Ascending aorta (tissue), 2 donors: Measurements from ENCODE around the gene NPIPA5. TPM values are rescaled to one million over a fixed set of nuclear protein-coding genes. Genes with fewer than 3 reads are reported as not detected.
"Not testable (repeated sequence)": the region's sequence is repeated elsewhere in the genome, so short reads cannot be mapped to it uniquely, and the experiment has no call there.

ENCODE experiments used
- DNase-seq, 2 donors: peaks; one replicate each; pipeline ENCODE4 v3.0.0-alpha.2; 2019; ENCODE audit warnings: low spot score in 2 of 2
- H3K27ac ChIP-seq, 2 donors: fragments of 200-600 bp; sonication (generic); one replicate each; pipeline ENCODE4 v1.5.1; 2016 to 2017; ENCODE audit warnings: mild to moderate bottlenecking in 1 of 2
- H3K27me3 ChIP-seq: fragments of 200-600 bp; sonication (generic); one replicate; pipeline ENCODE4 v1.5.1; 2017
- H3K36me3 ChIP-seq, 2 donors: fragments of 200-600 bp; sonication (generic); one replicate each; pipeline ENCODE4 v1.5.1; 2016
- H3K4me1 ChIP-seq, 2 donors: fragments of 200-600 bp; sonication (generic); one replicate each; pipeline ENCODE4 v1.5.1; 2016 to 2017; ENCODE audit warnings: mild to moderate bottlenecking in 1 of 2
- H3K4me3 ChIP-seq, 2 donors: fragments of 200-600 bp; sonication (generic); one replicate each; pipeline ENCODE4 v1.5.1; 2016 to 2017; ENCODE audit warnings: mild to moderate bottlenecking in 1 of 2
- H3K9me3 ChIP-seq, 2 donors: fragments of 200-600 bp; sonication (generic); one replicate each; pipeline ENCODE4 v1.5.1; 2016
- intact Hi-C: fragments of 100-400 bp; cut with DNase I; formaldehyde crosslinking; loops from one replicate; pipeline ENCODE4 v1.15.1; 2023
- total RNA-seq: library from RNA; depleted of rRNA; stranded (reverse); fragments of >200 nt; gene quantifications from one replicate; pipeline ENCODE4 v1.1.0, GENCODE V29; 2016
- TF ChIP-seq, protein P1 (sequence below), 3 experiments: fragments of 200-600 bp in 2 of 3; fragments of 450-650 bp in 1 of 3; sonication (generic) in 2 of 3; IDR thresholded peaks; one replicate each; pipeline ENCODE4 v1.5.1; 2016 to 2019; ENCODE audit warnings: antibody characterized with exemption in 3 of 3, mild to moderate bottlenecking in 1 of 3, moderate library complexity in 1 of 3

NPIPA5 gene
- total RNA-seq, 1 donor from 2014 or later = not detected

- peak within 1 kb of the TSS; percentile 50 to 94 for H3K4me3 ChIP-seq
- H3K36me3 ChIP-seq, H3K27me3 ChIP-seq, intact Hi-C loops, H3K4me1 ChIP-seq, H3K9me3 ChIP-seq: not testable (repeated sequence)
- TF ChIP-seq, protein P1, sequence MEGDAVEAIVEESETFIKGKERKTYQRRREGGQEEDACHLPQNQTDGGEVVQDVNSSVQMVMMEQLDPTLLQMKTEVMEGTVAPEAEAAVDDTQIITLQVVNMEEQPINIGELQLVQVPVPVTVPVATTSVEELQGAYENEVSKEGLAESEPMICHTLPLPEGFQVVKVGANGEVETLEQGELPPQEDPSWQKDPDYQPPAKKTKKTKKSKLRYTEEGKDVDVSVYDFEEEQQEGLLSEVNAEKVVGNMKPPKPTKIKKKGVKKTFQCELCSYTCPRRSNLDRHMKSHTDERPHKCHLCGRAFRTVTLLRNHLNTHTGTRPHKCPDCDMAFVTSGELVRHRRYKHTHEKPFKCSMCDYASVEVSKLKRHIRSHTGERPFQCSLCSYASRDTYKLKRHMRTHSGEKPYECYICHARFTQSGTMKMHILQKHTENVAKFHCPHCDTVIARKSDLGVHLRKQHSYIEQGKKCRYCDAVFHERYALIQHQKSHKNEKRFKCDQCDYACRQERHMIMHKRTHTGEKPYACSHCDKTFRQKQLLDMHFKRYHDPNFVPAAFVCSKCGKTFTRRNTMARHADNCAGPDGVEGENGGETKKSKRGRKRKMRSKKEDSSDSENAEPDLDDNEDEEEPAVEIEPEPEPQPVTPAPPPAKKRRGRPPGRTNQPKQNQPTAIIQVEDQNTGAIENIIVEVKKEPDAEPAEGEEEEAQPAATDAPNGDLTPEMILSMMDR (IDR thresholded peaks at IDR 0.05) = peak in 1 of 3 experiments; percentile 9
- DNase-seq = peak in 1 of 2 donors; percentile 78
- H3K27ac ChIP-seq = peak within 1 kb of the TSS; percentile 55 to 69
Measured at GRCh38 chr16:15395631-15396508, 17.8 kb upstream of the NPIPA5 start, which contains the start of gene MPV17L. Gene MPV17L (plus strand): TSS chr16:15395754. CDS start chr16:15395898, 144 bp downstream.

GRCh38 chr16:15393025-15393424, 14.9 kb upstream of the NPIPA5 start:
- H3K4me1 ChIP-seq, intact Hi-C loops, H3K27me3 ChIP-seq, H3K36me3 ChIP-seq, H3K27ac ChIP-seq, H3K9me3 ChIP-seq, H3K4me3 ChIP-seq, DNase-seq: not testable (repeated sequence)

DNA sequence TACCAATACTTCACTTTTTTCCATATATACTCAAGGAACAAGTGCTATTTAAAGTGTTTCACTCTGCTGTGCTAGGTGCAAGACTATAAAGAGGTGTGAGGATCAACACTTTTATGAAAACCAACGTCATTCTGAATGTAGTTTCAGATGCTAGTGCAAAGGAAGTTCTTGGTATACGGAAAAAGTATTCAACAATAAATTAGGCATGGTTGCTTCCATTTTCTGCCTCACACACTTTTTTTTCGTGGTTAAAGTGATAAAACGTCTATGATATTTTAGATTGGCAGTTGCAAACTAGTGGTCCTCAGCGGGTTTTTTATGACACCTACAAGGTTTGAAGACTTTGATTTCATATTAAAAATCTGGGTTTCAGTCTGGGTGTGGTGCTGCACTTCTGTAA, 11.8 kb upstream of the NPIPA5 start:
- H3K36me3 ChIP-seq, intact Hi-C loops, H3K27me3 ChIP-seq, H3K9me3 ChIP-seq, H3K4me1 ChIP-seq, H3K4me3 ChIP-seq, H3K27ac ChIP-seq, DNase-seq: not testable (repeated sequence)

DNA sequence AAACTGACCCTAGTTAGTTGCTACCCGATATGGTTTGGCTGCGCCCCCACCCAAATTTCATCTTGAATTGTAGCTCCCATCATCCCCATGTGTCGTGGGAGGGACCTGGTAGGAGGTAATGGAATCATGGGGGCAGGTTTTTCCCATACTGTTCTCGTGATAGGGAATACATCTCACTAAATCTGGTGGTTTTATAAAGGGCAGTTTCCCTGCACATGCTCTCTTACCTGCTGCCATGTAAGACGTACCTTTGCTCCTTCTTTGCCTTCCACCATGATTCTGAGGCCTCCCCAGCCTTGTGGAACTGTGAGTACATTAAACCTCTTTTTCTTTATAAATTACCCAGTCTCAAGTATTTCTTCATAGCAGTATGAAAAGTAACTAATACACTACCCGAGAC, 10.0 kb upstream of the NPIPA5 start:
- H3K4me1 ChIP-seq, H3K36me3 ChIP-seq, H3K27ac ChIP-seq, H3K9me3 ChIP-seq, intact Hi-C loops, DNase-seq, H3K4me3 ChIP-seq, H3K27me3 ChIP-seq: not testable (repeated sequence)

GRCh38 chr16:15382810-15383209, 4.7 kb upstream of the NPIPA5 start:
- H3K27ac ChIP-seq, H3K4me1 ChIP-seq, H3K4me3 ChIP-seq, DNase-seq, H3K36me3 ChIP-seq, H3K9me3 ChIP-seq, intact Hi-C loops, H3K27me3 ChIP-seq: not testable (repeated sequence)

DNA sequence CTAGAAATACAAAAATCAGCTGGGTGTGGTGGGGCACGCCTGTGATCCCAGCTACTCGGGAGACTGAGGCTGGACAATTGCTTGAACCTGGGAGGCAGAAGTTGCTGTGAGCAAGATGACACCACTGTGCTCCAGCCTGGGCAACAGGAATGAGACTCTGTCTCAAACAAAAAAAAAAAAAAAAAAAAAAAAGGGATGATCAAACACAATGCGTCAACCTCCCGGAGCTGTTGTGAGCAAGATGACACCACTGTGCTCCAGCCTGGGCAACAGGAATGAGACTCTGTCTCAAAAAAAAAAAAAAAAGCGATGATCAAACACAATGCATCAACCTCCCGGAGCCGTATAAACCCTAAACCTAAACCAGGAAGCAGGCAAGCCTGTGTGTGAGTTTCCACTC, 20.6 kb downstream of the NPIPA5 start:
- H3K9me3 ChIP-seq, H3K4me3 ChIP-seq, H3K36me3 ChIP-seq, H3K27ac ChIP-seq, H3K27me3 ChIP-seq, intact Hi-C loops, H3K4me1 ChIP-seq, DNase-seq: not testable (repeated sequence)

DNA sequence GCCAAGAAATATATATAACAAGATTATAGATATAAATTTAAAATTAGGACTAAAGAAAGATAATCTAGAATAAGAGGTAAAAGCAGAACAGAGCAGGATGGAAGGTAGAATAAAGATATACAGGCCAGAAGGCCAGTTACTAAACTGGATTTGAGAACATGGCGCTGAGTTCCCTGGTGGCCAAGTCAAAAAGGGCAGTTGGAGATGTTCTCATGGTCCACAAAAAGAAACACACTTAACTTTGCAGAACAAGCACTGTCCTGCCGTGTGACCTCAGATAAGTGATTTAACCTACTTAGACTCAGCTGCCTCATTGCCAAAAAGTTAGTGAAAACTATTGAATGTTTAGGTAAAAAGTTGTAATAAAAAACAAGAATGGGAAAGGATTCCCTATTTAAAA, 23.2 kb downstream of the NPIPA5 start:
- intact Hi-C loops, H3K36me3 ChIP-seq, H3K27ac ChIP-seq, DNase-seq, H3K9me3 ChIP-seq, H3K4me1 ChIP-seq, H3K4me3 ChIP-seq, H3K27me3 ChIP-seq: not testable (repeated sequence)

DNA sequence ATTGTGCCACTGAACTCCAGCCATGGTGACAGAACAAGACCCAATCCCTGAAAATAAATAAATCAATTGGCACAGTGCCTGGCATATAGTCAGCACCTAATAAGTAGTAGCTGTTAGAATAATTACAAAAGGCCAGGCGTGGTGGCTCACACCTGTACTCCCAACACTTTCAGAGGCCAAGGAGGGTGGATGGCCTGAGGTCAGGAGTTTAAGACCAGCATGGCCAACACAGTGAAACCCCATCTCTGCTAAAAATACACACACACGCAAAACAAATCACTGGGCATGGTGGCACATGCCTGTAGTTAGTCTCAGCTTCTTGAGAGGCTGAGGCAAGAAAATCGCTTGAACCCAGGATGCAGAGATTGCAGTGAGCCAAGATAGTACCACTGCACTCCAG, 25.2 kb downstream of the NPIPA5 start:
- H3K27me3 ChIP-seq, H3K9me3 ChIP-seq, H3K4me3 ChIP-seq, H3K4me1 ChIP-seq, DNase-seq, intact Hi-C loops, H3K27ac ChIP-seq, H3K36me3 ChIP-seq: not testable (repeated sequence)

DNA sequence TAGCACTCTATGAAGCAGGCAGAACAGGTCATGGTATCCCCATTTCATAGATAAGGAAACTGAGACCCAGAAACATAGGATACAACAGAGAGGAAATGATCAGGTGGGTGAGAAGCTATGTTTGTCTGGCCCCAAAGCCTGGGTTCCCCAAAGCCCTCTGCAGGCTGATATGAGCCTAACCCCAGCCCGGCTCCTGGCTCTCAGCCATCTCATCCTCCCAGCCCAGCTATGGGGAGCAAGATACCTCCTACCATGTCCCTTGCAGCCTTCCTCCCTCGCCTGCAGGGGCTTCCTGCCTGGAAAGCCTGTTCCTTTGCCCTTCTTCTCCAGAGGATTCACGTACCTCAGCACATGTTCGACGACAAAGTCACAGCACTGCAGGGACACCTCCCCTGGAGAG, 26.3 kb downstream of the NPIPA5 start:
- DNase-seq, intact Hi-C loops, H3K27me3 ChIP-seq, H3K36me3 ChIP-seq, H3K9me3 ChIP-seq, H3K27ac ChIP-seq, H3K4me3 ChIP-seq, H3K4me1 ChIP-seq: not testable (repeated sequence)

DNA sequence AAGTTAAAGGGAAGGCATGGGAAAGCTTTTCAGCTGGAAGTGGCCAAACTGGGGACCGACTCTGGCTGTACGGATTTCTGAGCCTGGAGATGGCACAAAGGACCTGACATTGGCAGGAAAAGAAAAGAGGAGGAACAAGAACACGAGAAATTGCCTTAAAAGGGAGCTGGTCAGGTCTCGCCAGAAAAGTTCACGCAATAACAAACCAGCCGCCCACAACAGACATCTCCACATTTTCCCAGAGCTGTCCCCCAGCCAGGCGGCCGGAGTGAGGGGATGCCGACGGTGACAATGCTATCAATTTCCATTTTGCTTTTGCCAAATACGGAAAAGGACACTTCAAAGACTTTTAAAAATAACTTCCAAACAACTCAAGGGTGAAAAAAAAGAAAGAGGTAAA, 26.8 kb downstream of the NPIPA5 start:
- H3K4me3 ChIP-seq = peak overlapping the region in 1 of 2 donors; percentile 38
- H3K27me3 ChIP-seq, intact Hi-C loops, DNase-seq, H3K27ac ChIP-seq, H3K4me1 ChIP-seq, H3K36me3 ChIP-seq, H3K9me3 ChIP-seq: not testable (repeated sequence)

DNA sequence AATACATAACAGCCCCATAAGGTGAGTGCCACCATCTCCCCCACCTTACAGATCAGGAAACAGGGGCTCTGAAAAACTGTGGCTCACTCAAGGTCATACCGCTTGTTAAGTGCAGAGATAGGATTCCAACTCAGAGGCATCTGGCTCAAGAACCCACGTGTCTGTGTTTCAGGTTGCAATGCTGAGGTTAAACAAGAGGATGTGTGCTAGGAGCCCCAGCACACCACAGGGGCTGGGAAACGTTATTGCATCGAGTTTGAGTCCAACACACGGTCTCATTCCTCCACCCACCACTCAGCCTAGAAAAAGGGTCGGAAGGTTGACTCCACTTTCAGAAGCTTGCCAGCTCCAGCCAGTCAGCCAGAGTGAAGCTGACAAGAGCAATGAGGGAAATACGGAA, 29.4 kb downstream of the NPIPA5 start:
- not testable (repeated sequence) for H3K4me3 ChIP-seq

GRCh38 chr16:15342337-15342736, 35.8 kb downstream of the NPIPA5 start:
- DNase-seq, H3K9me3 ChIP-seq, H3K4me3 ChIP-seq, H3K27ac ChIP-seq, H3K36me3 ChIP-seq, H3K4me1 ChIP-seq, H3K27me3 ChIP-seq, intact Hi-C loops: not testable (repeated sequence)

More for the DNA sequence above, 29.4 kb downstream of the NPIPA5 start:
- H3K9me3 ChIP-seq, H3K27me3 ChIP-seq, H3K4me1 ChIP-seq, H3K36me3 ChIP-seq, DNase-seq, intact Hi-C loops, H3K27ac ChIP-seq: not testable (repeated sequence)

DNA sequence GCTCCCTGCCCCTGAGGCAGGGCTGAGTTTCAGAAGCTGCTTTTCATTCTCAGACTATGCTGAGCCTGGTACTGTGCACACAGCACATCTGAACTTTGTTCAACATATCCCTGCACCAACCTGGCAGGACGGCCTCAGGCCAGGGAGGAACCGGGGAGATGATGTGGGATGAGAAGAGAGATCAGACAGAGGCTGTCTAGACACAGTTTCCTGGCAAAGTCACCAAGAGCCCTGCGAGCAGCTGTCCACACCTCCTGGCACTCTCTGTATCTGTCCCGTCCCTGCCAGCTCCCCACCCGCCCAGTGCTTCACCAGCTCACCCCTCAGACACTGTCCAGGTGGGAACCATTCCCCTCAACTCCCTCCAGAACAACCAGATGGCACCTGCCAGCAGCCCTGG, 39.1 kb downstream of the NPIPA5 start:
- H3K27me3 ChIP-seq, H3K36me3 ChIP-seq, H3K4me1 ChIP-seq, H3K9me3 ChIP-seq, H3K27ac ChIP-seq, H3K4me3 ChIP-seq, intact Hi-C loops, DNase-seq: not testable (repeated sequence)
